IMR-90 (cell line): ENCODE data around the gene SPPL2B. TPM values are rescaled to one million over a fixed set of nuclear protein-coding genes. Genes with fewer than 3 reads are reported as not detected.
A peak's percentile ranks its signal among the peaks of the same experiment; 100 is the strongest.

Experiments used
- ATAC-seq: fragments of 200-7000 bp; cut with Tn5 transposase; 2 replicates; pipeline ENCODE4 v1.9.1; 2020; ENCODE audit warnings: low read depth, mild to moderate bottlenecking, moderate library complexity
- BruUV-seq: library from RNA; stranded (reverse); fragments of 400-500 nt; replicated peaks from 2 replicates; lab custom pipeline; 2021; lab: Mats Ljungman, UMichigan
- CTCF ChIA-PET: fragments of 300-600 bp; formaldehyde crosslinking; extraction: SDS; loops from one replicate; lab custom pipeline; 2021; ENCODE audit warnings: antibody characterized with exemption; lab: Yijun Ruan, JAX
- POLR2A ChIA-PET: fragments of 300-600 bp; sonication (Branson Sonifier 250); formaldehyde crosslinking; loops from one replicate; lab custom pipeline; 2022; ENCODE audit warnings: antibody characterized with exemption; ENCODE audit not compliant: unreplicated experiment; lab: Charles Lee
- DNase-seq: peaks from one replicate; pipeline ENCODE4 v3.0.0; 2013
- H2AFZ ChIP-seq: replicated peaks from 2 replicates; pipeline ENCODE3; 2013; ENCODE audit warnings: low read length, mild to moderate bottlenecking; ENCODE audit not compliant: poor library complexity
- H2AK5ac ChIP-seq: 2 replicates; pipeline ENCODE4 v1.6.1; 2013; ENCODE audit warnings: low read depth, low read length, inconsistent platforms
- H2AK9ac ChIP-seq: replicated peaks from 2 replicates; pipeline ENCODE3; 2013; ENCODE audit warnings: mild to moderate bottlenecking, low read depth, low read length, moderate library complexity; ENCODE audit not compliant: poor library complexity
- H2BK120ac ChIP-seq: 2 replicates; pipeline ENCODE4 v1.6.1; 2013; ENCODE audit warnings: low read depth, low read length, inconsistent platforms
- H2BK15ac ChIP-seq: 3 replicates; pipeline ENCODE4 v1.6.1; 2013; ENCODE audit warnings: low read depth, low read length, inconsistent platforms
- H2BK20ac ChIP-seq: 2 replicates; pipeline ENCODE4 v1.6.1; 2013; ENCODE audit warnings: low read depth, mild to moderate bottlenecking, inconsistent platforms, low read length, moderate library complexity
- H2BK5ac ChIP-seq: 2 replicates; pipeline ENCODE4 v1.6.1; 2013; ENCODE audit warnings: mild to moderate bottlenecking, low read depth, low read length, inconsistent platforms; ENCODE audit not compliant: poor library complexity, severe bottlenecking
- H3K14ac ChIP-seq: replicated peaks from 2 replicates; pipeline ENCODE4 v1.6.1; 2013; ENCODE audit warnings: low read depth, low read length, inconsistent platforms
- H3K18ac ChIP-seq: 2 replicates; pipeline ENCODE4 v1.6.1; 2013; ENCODE audit warnings: low read depth, low read length, control low read depth
- H3K23ac ChIP-seq: 2 replicates; pipeline ENCODE4 v1.6.1; 2013; ENCODE audit warnings: low read depth, low read length, inconsistent platforms
- H3K27ac ChIP-seq: 2 replicates; pipeline ENCODE4 v1.5.1; 2013; ENCODE audit warnings: mild to moderate bottlenecking, control low read depth, low read length; ENCODE audit not compliant: insufficient read depth
- H3K27me3 ChIP-seq: 2 replicates; pipeline ENCODE4 v1.6.1; 2013; ENCODE audit warnings: low read length; ENCODE audit not compliant: control insufficient read depth, insufficient read depth
- H3K36me3 ChIP-seq: 2 replicates; pipeline ENCODE4 v1.6.1; 2013; ENCODE audit warnings: low read length, mixed read lengths; ENCODE audit not compliant: control insufficient read depth, insufficient read depth
- H3K4ac ChIP-seq: 2 replicates; pipeline ENCODE4 v1.6.1; 2013; ENCODE audit warnings: low read depth, low read length, inconsistent platforms
- H3K4me1 ChIP-seq: 2 replicates; pipeline ENCODE4 v1.6.1; 2013; ENCODE audit warnings: low read length, mixed read lengths; ENCODE audit not compliant: control insufficient read depth, insufficient read depth
- H3K4me2 ChIP-seq: 2 replicates; pipeline ENCODE4 v1.6.1; 2013; ENCODE audit warnings: low read depth, mild to moderate bottlenecking, control low read depth, low read length, moderate library complexity
- H3K4me3 ChIP-seq: 2 replicates; pipeline ENCODE4 v1.5.1; 2013; ENCODE audit warnings: low read depth, mild to moderate bottlenecking, control low read depth, low read length, moderate library complexity; ENCODE audit not compliant: insufficient read depth
- H3K56ac ChIP-seq: 2 replicates; pipeline ENCODE4 v1.6.1; 2013; ENCODE audit warnings: low read length, inconsistent platforms; ENCODE audit not compliant: insufficient read depth; ENCODE audit errors: extremely low read depth
- H3K79me1 ChIP-seq, 2 experiments: 2 replicates each; pipeline ENCODE4 v1.6.1; 2013; ENCODE audit warnings: low read length in 2 of 2, inconsistent platforms in 1 of 2, low read depth in 1 of 2
- H3K9ac ChIP-seq: 2 replicates; pipeline ENCODE4 v1.6.1; 2013; ENCODE audit warnings: low read depth, low read length, control low read depth
- H3K9me1 ChIP-seq: 2 replicates; pipeline ENCODE4 v1.6.1; 2013; ENCODE audit warnings: low read length, inconsistent platforms; ENCODE audit not compliant: insufficient read depth
- H3K9me3 ChIP-seq: 2 replicates; pipeline ENCODE4 v1.6.1; 2013; ENCODE audit warnings: low read length; ENCODE audit not compliant: control insufficient read depth, insufficient read depth
- H4K20me1 ChIP-seq: 2 replicates; pipeline ENCODE4 v1.6.1; 2013; ENCODE audit warnings: low read length, inconsistent platforms; ENCODE audit not compliant: insufficient read depth
- H4K5ac ChIP-seq: 2 replicates; pipeline ENCODE4 v1.6.1; 2013; ENCODE audit warnings: mild to moderate bottlenecking, low read depth, low read length, control low read depth
- H4K8ac ChIP-seq, 2 experiments: 2 replicates each; pipeline ENCODE4 v1.6.1; 2013; ENCODE audit warnings: low read depth in 2 of 2, low read length in 2 of 2, control low read depth in 1 of 2, inconsistent platforms in 1 of 2
- H4K91ac ChIP-seq: 2 replicates; pipeline ENCODE4 v1.6.1; 2013; ENCODE audit warnings: low read depth, low read length, inconsistent platforms; ENCODE audit not compliant: insufficient read depth
- BHLHE40 ChIP-seq: fragments of 150-350 bp; IDR thresholded peaks from 2 replicates; pipeline ENCODE4 v1.6.1; 2016; ENCODE audit warnings: mild to moderate bottlenecking, low read depth, low read length
- CEBPB ChIP-seq: IDR thresholded peaks from 2 replicates; pipeline ENCODE4 v1.6.1; 2012; ENCODE audit warnings: low read depth, low read length, improper control_type of control experiment
- CHD1 ChIP-seq: IDR thresholded peaks from 2 replicates; pipeline ENCODE4 v1.6.1; 2012; ENCODE audit warnings: low read depth, low read length, improper control_type of control experiment
- CTCF ChIP-seq: conservative IDR thresholded peaks from 2 replicates; pipeline ENCODE4 v1.5.1; 2012; ENCODE audit warnings: mild to moderate bottlenecking, low read depth, low read length, improper control_type of control experiment
- FOS ChIP-seq: fragments of 150-350 bp; IDR thresholded peaks from 2 replicates; pipeline ENCODE4 v1.6.1; 2016; ENCODE audit warnings: low read depth, low read length
- MAFK ChIP-seq: IDR thresholded peaks from 2 replicates; pipeline ENCODE4 v1.6.1; 2012; ENCODE audit warnings: low read depth, low read length, improper control_type of control experiment
- MAZ ChIP-seq: IDR thresholded peaks from 2 replicates; pipeline ENCODE4 v1.6.1; 2012; ENCODE audit warnings: low read depth, mild to moderate bottlenecking, low read length, improper control_type of control experiment, moderate library complexity, borderline replicate concordance
- MXI1 ChIP-seq: IDR thresholded peaks from 2 replicates; pipeline ENCODE4 v1.6.1; 2012; ENCODE audit warnings: low read depth, mild to moderate bottlenecking, low read length, moderate library complexity, borderline replicate concordance
- NFE2L2 ChIP-seq: fragments of 150-350 bp; IDR thresholded peaks from 2 replicates; pipeline ENCODE4 v1.6.1; 2016; ENCODE audit warnings: low read depth, mild to moderate bottlenecking, low read length
- POLR2A ChIP-seq: IDR thresholded peaks from 2 replicates; pipeline ENCODE4 v1.6.1; 2012; ENCODE audit warnings: mild to moderate bottlenecking, low read depth, low read length
- RAD21 ChIP-seq: IDR thresholded peaks from 2 replicates; pipeline ENCODE4 v1.6.1; 2012; ENCODE audit warnings: low read length, improper control_type of control experiment
- RCOR1 ChIP-seq: IDR thresholded peaks from 2 replicates; pipeline ENCODE4 v1.6.1; 2012; ENCODE audit warnings: mild to moderate bottlenecking, low read length, improper control_type of control experiment; ENCODE audit not compliant: insufficient replicate concordance
- RFX5 ChIP-seq: IDR thresholded peaks from 2 replicates; pipeline ENCODE4 v1.8.0; 2012; ENCODE audit warnings: low read depth, mild to moderate bottlenecking, low read length, moderate library complexity
- SMC3 ChIP-seq: fragments of 150-350 bp; IDR thresholded peaks from 2 replicates; pipeline ENCODE4 v1.6.1; 2016; ENCODE audit warnings: low read depth, mild to moderate bottlenecking, antibody characterized with exemption, low read length, moderate library complexity
- USF2 ChIP-seq: fragments of 150-350 bp; IDR thresholded peaks from 2 replicates; pipeline ENCODE4 v1.6.1; 2017; ENCODE audit warnings: mild to moderate bottlenecking, antibody characterized with exemption, low read length, low read depth
- WGBS, 2 experiments: methylation state at CpG; one replicate each; pipeline versions ENCODE4 v1.1.5 to v1.1.7; 2013; ENCODE audit warnings: missing lambda C conversion rate in 2 of 2; ENCODE audit not compliant: insufficient read length in 1 of 2; ENCODE audit errors: extremely low coverage in 2 of 2; 5-methylcytosine and 5-hydroxymethylcytosine counted together
- dilution Hi-C: fragments of 300-500 bp; cut with HindIII; formaldehyde crosslinking; loops from one replicate; pipeline ENCODE4 v1.14.3; 2018; ENCODE audit warnings: low sequenced_read_pairs; ENCODE audit not compliant: unreplicated experiment
- in situ Hi-C: fragments of 300-500 bp; cut with MboI; formaldehyde crosslinking; loops from 3 replicates; pipeline ENCODE4 v1.14.3; 2019; ENCODE audit warnings: low sequenced_read_pairs, inconsistent platforms, mixed read lengths
- intact Hi-C: fragments of 100-400 bp; cut with micrococcal nuclease; formaldehyde crosslinking; loops from 2 replicates; pipeline ENCODE4 v1.10.0; 2022
- polyA plus RNA-seq, 3 experiments: library from polyadenylated mRNA; depleted of rRNA; stranded (reverse); fragments of >200 nt; gene quantifications; 2 replicates each; pipeline ENCODE4 v1.2.3, GENCODE V29; 2012; ENCODE audit warnings: low replicate concordance in 1 of 3
- total RNA-seq: library from RNA; depleted of rRNA; stranded (reverse); fragments of >200 nt; gene quantifications from 2 replicates; pipeline ENCODE4 v1.2.3, GENCODE V29; 2012
- TF ChIP-seq, protein P1 (sequence below): fragments of 150-350 bp; IDR thresholded peaks from 2 replicates; pipeline ENCODE4 v1.6.1; 2016; ENCODE audit warnings: low read depth, mild to moderate bottlenecking, low read length, moderate library complexity, borderline replicate concordance

Gene SPPL2B
- total and polyA plus RNA-seq, 2 of the 4 experiments (the other 2 are of a cell fraction) = 3.4 to 45.7 TPM

DNA sequence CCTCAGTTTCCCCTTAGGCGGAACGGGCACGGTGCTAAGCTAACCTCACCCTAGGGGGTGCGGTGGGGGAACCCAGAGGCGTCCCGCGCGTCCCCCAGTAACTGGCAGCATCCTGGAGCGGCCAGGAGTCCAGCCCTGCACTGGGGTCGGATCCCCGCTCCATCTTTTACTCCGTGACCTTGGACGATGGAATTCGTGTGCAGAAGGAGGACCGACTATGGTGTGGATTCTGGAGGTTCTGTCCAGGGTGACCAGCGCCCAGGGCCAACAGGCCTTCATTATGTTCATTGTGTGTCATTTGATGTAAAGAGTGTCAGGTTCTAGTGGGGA, 630 bp downstream of the SPPL2B start:
- peak overlapping the region; percentile 99 for H2AFZ ChIP-seq

More for the DNA sequence above, 630 bp downstream of the SPPL2B start:
- H2BK15ac ChIP-seq = no peak overlapping the region
- no peak overlapping the region for H3K18ac ChIP-seq
- peak overlapping the region; percentile 85 for H3K4ac ChIP-seq
- peaks cover 18% of the 10 kb centered on the region for H3K36me3 ChIP-seq
- ATAC-seq = no peak
- no peak overlapping the region for H2BK5ac ChIP-seq
- H3K79me1 ChIP-seq = peaks cover 33 to 83% of the 10 kb centered on the region in 2 experiments
- H2AK5ac ChIP-seq = peak overlapping the region; percentile 78
- CTCF ChIA-PET = no interaction called here
- no peak overlapping the region for H4K5ac ChIP-seq
- no TSS peak for BruUV-seq
- TF ChIP-seq RAD21 (no peak), MAZ (no peak), MXI1 (no peak), POLR2A (no peak), RCOR1 (no peak), CEBPB (no peak), CTCF (no peak), NFE2L2 (no peak), MAFK (no peak), SMC3 (no peak), BHLHE40 (no peak), USF2 (no peak), FOS (no peak), RFX5 (no peak), CHD1 (no peak)
- TF ChIP-seq, protein P1, sequence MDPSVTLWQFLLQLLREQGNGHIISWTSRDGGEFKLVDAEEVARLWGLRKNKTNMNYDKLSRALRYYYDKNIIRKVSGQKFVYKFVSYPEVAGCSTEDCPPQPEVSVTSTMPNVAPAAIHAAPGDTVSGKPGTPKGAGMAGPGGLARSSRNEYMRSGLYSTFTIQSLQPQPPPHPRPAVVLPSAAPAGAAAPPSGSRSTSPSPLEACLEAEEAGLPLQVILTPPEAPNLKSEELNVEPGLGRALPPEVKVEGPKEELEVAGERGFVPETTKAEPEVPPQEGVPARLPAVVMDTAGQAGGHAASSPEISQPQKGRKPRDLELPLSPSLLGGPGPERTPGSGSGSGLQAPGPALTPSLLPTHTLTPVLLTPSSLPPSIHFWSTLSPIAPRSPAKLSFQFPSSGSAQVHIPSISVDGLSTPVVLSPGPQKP = no peak
- H3K56ac ChIP-seq = peak overlapping the region; percentile 17; the same call in 1 of the 2 replicates
- peaks cover 4% of the 10 kb centered on the region for H3K4me1 ChIP-seq
- WGBS, 2 experiments = no CpG with 5 or more reads among the region's 16 CpGs
- in situ Hi-C loops = no loop called here
- no peak for DNase-seq
- no peaks in the 10 kb centered on the region for H3K27me3 ChIP-seq
- peak overlapping the region; percentile 84 for H3K4me2 ChIP-seq
- H3K23ac ChIP-seq = peak overlapping the region; percentile 70
- H3K9me1 ChIP-seq = no peaks in the 10 kb centered on the region
- H2BK120ac ChIP-seq = no peak overlapping the region
- H3K14ac ChIP-seq = peak overlapping the region; percentile 78
- H4K8ac ChIP-seq = peak overlapping the region; percentile 25 to 81; a peak in 2 of 4 replicates
- POLR2A ChIA-PET = no interaction called here
- H4K20me1 ChIP-seq = peaks cover 41% of the 10 kb centered on the region
- H3K9ac ChIP-seq = peak overlapping the region; percentile 64
- no peak overlapping the region for H2BK20ac ChIP-seq
- H2AK9ac ChIP-seq = peak overlapping the region; percentile 100
- intact Hi-C loops = loop anchor here (2.0 to 5.0 kb wide), 3 partner anchors 63 to 308 kb away; no protein-coding TSS in a partner anchor
- dilution Hi-C loops = no loop called here
- H4K91ac ChIP-seq = no peak overlapping the region
- no peaks in the 10 kb centered on the region for H3K9me3 ChIP-seq
- H3K4me3 ChIP-seq = peak overlapping the region; percentile 94
- H3K27ac ChIP-seq = peak overlapping the region; percentile 76
